RWPE2 (cell line): Measurements from ENCODE around the gene ACACB.

Source experiments
- ATAC-seq: fragments of 200-7000 bp; cut with Tn5 transposase; 3 replicates; pipeline ENCODE4 v1.9.1; 2021; ENCODE audit warnings: low read depth
- DNase-seq: peaks from one replicate; pipeline ENCODE4 v3.0.0-alpha.2; 2020; ENCODE audit warnings: low spot score
- H3K27ac ChIP-seq: fragments of 450-650 bp; 2 replicates; pipeline ENCODE4 v1.5.1; 2017; ENCODE audit warnings: mild to moderate bottlenecking; ENCODE audit not compliant: poor library complexity, severe bottlenecking
- H3K27me3 ChIP-seq: fragments of 250-450 bp; sonication (Bioruptor Pico); 2 replicates; pipeline ENCODE4 v1.5.1; 2021; ENCODE audit warnings: mild to moderate bottlenecking, moderate library complexity; ENCODE audit not compliant: insufficient read depth, poor library complexity, severe bottlenecking
- H3K36me3 ChIP-seq: fragments of 250-450 bp; sonication (Bioruptor Pico); 2 replicates; pipeline ENCODE4 v1.5.1; 2020; ENCODE audit warnings: low read depth, mild to moderate bottlenecking, moderate library complexity
- H3K4me1 ChIP-seq: fragments of 250-450 bp; sonication (Bioruptor Pico); 2 replicates; pipeline ENCODE4 v1.5.1; 2021; ENCODE audit warnings: mild to moderate bottlenecking, moderate library complexity; ENCODE audit not compliant: insufficient read depth, poor library complexity, severe bottlenecking
- H3K4me3 ChIP-seq: fragments of 250-450 bp; sonication (Bioruptor Pico); 2 replicates; pipeline ENCODE4 v1.5.1; 2021; ENCODE audit warnings: mild to moderate bottlenecking, moderate library complexity; ENCODE audit not compliant: severe bottlenecking
- H3K9me3 ChIP-seq: fragments of 250-450 bp; sonication (Bioruptor Pico); 2 replicates; pipeline ENCODE4 v1.5.1; 2021; ENCODE audit warnings: mild to moderate bottlenecking, moderate library complexity; ENCODE audit not compliant: severe bottlenecking
- TF ChIP-seq, protein P1 (sequence below): fragments of 450-650 bp; IDR thresholded peaks from one replicate; pipeline ENCODE4 v1.5.1; 2017; ENCODE audit warnings: mild to moderate bottlenecking, moderate library complexity; ENCODE audit not compliant: poor library complexity, severe bottlenecking

The ACACB gene

DNA sequence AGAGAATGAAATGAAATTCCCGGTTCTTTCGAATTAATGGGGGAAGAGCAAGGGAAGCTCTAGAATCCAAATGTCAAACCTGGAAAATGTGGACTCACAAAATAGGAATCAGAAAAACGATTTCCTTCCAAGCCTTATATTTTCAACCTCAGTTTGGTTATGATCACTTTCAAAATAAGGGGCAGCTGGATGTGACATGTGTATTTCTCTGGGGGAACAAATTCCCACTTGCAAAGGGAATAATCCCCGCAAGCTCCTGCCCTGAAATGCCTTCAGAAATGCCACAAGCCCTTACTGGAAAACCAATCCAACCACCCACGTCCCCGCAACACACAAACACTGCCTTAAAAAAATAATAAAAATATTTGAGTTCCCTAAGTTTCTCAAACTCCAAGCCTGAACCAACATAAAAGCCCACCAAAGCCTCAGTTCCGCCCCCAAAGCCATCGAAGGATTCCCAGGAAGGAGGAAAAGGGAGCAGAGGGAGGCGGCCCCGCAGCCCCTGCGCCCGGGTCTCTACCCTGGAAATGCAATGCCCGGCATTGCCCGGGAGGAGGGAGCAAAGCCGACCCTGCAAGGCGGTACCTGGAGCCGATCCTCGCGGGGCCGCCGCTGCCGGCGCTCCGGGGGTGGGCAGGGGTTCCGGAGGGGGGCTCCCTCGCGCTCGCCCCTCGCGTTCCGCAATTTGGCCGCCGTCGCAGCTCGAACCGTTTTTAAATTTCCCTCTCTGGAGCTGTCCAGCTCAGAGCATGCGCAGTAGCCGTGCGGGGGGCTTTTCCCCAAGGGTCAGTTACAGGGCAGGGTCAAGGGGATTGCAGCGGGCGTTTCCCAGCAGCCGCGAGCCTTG, 192.4 kb downstream of the ACACB start, which contains the start of gene FOXN4:
Gene FOXN4 (minus strand): TSS at position 751 of the 847 bp plus-strand sequence. CDS start 963 bp downstream, outside the sequence.
- TF ChIP-seq, protein P1, sequence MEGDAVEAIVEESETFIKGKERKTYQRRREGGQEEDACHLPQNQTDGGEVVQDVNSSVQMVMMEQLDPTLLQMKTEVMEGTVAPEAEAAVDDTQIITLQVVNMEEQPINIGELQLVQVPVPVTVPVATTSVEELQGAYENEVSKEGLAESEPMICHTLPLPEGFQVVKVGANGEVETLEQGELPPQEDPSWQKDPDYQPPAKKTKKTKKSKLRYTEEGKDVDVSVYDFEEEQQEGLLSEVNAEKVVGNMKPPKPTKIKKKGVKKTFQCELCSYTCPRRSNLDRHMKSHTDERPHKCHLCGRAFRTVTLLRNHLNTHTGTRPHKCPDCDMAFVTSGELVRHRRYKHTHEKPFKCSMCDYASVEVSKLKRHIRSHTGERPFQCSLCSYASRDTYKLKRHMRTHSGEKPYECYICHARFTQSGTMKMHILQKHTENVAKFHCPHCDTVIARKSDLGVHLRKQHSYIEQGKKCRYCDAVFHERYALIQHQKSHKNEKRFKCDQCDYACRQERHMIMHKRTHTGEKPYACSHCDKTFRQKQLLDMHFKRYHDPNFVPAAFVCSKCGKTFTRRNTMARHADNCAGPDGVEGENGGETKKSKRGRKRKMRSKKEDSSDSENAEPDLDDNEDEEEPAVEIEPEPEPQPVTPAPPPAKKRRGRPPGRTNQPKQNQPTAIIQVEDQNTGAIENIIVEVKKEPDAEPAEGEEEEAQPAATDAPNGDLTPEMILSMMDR: no peak
- H3K27me3 ChIP-seq: peaks cover 73% of the 10 kb centered on the region
- H3K4me1 ChIP-seq: no peaks in the 10 kb centered on the region
- DNase-seq (no peak), ATAC-seq (no peak)
- H3K9me3 ChIP-seq: no peaks in the 10 kb centered on the region
- H3K27ac ChIP-seq: no peak within 1 kb of the TSS
- peak within 1 kb of the TSS; percentile 37 for H3K4me3 ChIP-seq
- H3K36me3 ChIP-seq: no peaks in the 10 kb centered on the region

DNA sequence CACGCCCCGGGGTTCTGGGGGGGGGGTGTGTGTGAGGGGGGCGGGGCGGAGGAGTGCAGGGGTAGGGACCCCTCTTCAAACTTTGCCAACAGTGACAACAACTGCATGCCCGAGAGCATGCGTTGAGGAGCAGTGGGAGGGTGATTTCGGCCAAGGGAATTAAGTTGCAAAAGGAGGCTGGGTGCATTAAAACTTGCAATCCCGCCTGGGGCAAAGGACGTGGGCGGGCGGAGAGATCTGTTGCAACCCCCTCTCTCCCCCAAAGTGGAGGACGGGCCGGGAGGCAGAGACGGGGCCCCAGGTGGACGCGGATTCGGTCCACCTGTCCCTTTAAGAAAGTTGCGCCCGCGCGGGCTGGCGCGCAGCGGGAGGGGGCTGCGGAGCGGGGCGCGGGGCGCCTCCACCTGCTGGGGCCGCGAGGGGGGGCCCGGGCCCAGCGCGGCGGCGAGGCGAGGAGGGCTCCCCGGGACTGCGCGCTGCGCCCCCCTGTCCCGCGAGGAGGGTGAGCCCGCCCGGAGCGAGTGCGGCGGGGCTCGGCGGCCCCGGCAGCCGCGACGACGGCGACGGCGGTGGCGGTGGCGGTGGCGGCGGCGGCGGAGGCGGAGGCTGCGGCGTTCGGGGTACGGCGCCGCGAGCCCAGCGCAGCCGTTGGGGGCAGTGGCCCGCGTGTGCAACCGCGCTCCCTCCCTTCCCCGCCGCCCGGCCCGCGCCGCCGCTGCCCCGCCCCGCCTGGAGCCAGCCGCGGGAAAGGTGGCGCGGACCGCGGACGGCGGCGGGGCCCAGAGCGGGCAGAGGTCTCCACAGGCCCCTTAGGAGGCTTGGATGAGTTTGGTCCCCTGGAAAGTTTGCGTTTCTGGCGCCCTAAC, 193.2 kb downstream of the ACACB start:
- Histone ChIP-seq H3K27ac (no peak overlapping the region), H3K36me3 (no peaks in the 10 kb centered on the region), H3K27me3 (peaks cover 73% of the 10 kb centered on the region), H3K9me3 (no peaks in the 10 kb centered on the region), H3K4me1 (no peaks in the 10 kb centered on the region), H3K4me3 (peak overlapping the region; percentile 37)
- ATAC-seq: peak; percentile 43; the same call in 1 of the 3 replicates
- no peak for DNase-seq
- TF ChIP-seq, protein P1: no peak

DNA sequence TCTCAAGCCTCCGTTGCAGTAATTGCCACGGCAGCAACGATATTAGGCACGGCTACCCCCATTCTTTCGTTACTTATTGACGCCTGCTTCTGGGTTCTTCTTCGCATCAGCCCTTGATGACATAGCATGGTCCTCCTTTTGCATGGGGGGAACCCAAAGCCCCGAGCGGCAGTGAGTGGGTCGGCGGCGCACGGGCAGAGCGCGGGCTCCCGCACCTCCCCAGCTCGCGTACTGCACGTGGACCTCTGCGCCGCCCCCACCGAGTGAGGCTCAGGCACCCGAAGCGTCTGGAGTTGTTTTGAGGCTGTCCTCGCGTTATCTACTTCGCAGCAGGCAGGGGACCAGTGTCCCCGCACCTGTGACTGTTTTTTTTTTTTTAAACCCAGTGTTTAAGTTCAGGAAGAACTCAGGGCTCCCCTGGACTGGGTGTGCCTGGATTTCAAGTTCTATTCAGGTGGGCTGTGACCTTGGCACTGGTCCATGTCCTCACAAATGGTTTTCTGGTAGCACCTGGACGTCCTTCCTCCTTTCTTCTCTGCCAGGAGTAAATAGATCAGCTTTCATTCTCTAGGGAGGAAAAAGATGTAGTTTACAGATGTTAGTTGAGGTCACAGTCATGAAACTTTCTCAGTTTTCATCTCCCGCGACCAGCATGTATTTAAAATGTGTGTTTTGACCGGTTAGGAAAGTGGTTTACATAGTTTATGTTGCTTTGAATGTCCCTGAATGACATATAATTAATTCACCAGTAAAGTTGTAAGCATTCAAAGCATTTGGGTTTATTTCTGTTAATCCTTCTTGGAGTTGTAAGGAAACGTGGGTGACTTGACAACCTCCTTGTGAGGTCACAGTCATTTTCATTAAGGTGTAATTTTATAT, 194.1 kb downstream of the ACACB start:
- no peak overlapping the region for H3K27ac ChIP-seq
- DNase-seq: no peak
- TF ChIP-seq, protein P1: no peak

More for the DNA sequence above, 194.1 kb downstream of the ACACB start:
- H3K4me1 ChIP-seq: no peaks in the 10 kb centered on the region
- no peaks in the 10 kb centered on the region for H3K9me3 ChIP-seq
- H3K27me3 ChIP-seq: peaks cover 78% of the 10 kb centered on the region
- ATAC-seq: peak; percentile 38; the same call in 1 of the 3 replicates
- H3K36me3 ChIP-seq: no peaks in the 10 kb centered on the region
- peak overlapping the region; percentile 37 for H3K4me3 ChIP-seq
